ENCODE results near the gene PDE5A.

The PDE5A gene

GRCh38 chr4:119672938-119673337 lies 44.3 kb upstream of the PDE5A start:
- H3K4me1 ChIP-seq (ENCODE audit: control insufficient read depth, insufficient read depth, low read length): no peaks in the 10 kb centered on the region
- no peak overlapping the region for H3K4me3 ChIP-seq (ENCODE audit: low read depth, low read length)
- no peaks in the 10 kb centered on the region for H3K36me3 ChIP-seq (ENCODE audit: control insufficient read depth in 2 of 2, insufficient read depth in 1 of 2, low read length in 2 of 2)
- no peaks in the 10 kb centered on the region for H3K9me3 ChIP-seq (ENCODE audit: control insufficient read depth, insufficient read depth, low read depth, low read length)
- no peak overlapping the region for H3K27ac ChIP-seq (ENCODE audit: extremely low read depth, low read depth, low read length)
- POLR2A ChIA-PET: no interaction called here
- TF ChIP-seq BCL6B (tag by site-specific recombination; IDR thresholded peaks at IDR 0.05) (no peak), MEIS1 (CRISPR knock-in tag; IDR thresholded peaks at IDR 0.05; ENCODE audit: borderline replicate concordance) (no peak), ZNF324 (tag by site-specific recombination; IDR thresholded peaks at IDR 0.05) (no peak), SETDB1 (IDR thresholded peaks at IDR 0.05; ENCODE audit: insufficient read length, low read length) (no peak), YY2 (tag by site-specific recombination; IDR thresholded peaks at IDR 0.05) (no peak), ZNF639 (tag by site-specific recombination; IDR thresholded peaks at IDR 0.05) (no peak), ZNF169 (tag by site-specific recombination; IDR thresholded peaks at IDR 0.05) (no peak), ZNF133 (tag by site-specific recombination; IDR thresholded peaks at IDR 0.05) (no peak), ZNF600 (tag by site-specific recombination; IDR thresholded peaks at IDR 0.05) (no peak), KLF1 (tag by site-specific recombination; IDR thresholded peaks at IDR 0.05) (no peak), SCRT2 (tag by site-specific recombination; IDR thresholded peaks at IDR 0.05) (no peak), ZNF585B (tag by site-specific recombination; IDR thresholded peaks at IDR 0.05) (no peak)
- TF ChIP-seq, protein P1, sequence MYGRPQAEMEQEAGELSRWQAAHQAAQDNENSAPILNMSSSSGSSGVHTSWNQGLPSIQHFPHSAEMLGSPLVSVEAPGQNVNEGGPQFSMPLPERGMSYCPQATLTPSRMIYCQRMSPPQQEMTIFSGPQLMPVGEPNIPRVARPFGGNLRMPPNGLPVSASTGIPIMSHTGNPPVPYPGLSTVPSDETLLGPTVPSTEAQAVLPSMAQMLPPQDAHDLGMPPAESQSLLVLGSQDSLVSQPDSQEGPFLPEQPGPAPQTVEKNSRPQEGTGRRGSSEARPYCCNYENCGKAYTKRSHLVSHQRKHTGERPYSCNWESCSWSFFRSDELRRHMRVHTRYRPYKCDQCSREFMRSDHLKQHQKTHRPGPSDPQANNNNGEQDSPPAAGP (tag by site-specific recombination; IDR thresholded peaks at IDR 0.05): no peak
- TF ChIP-seq, protein P2, sequence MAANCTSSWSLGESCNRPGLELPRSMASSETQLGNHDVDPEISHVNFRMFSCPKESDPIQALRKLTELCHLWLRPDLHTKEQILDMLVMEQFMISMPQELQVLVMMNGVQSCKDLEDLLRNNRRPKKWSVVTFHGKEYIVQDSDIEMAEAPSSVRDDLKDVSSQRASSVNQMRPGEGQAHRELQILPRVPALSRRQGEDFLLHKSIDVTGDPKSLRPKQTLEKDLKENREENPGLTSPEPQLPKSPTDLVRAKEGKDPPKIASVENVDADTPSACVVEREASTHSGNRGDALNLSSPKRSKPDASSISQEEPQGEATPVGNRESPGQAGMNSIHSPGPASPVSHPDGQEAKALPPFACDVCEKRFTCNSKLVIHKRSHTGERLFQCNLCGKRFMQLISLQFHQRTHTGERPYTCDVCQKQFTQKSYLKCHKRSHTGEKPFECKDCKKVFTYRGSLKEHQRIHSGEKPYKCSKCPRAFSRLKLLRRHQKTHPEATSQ (tag by site-specific recombination; IDR thresholded peaks at IDR 0.05): no peak
- TF ChIP-seq, protein P3, sequence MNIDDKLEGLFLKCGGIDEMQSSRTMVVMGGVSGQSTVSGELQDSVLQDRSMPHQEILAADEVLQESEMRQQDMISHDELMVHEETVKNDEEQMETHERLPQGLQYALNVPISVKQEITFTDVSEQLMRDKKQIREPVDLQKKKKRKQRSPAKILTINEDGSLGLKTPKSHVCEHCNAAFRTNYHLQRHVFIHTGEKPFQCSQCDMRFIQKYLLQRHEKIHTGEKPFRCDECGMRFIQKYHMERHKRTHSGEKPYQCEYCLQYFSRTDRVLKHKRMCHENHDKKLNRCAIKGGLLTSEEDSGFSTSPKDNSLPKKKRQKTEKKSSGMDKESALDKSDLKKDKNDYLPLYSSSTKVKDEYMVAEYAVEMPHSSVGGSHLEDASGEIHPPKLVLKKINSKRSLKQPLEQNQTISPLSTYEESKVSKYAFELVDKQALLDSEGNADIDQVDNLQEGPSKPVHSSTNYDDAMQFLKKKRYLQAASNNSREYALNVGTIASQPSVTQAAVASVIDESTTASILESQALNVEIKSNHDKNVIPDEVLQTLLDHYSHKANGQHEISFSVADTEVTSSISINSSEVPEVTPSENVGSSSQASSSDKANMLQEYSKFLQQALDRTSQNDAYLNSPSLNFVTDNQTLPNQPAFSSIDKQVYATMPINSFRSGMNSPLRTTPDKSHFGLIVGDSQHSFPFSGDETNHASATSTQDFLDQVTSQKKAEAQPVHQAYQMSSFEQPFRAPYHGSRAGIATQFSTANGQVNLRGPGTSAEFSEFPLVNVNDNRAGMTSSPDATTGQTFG (tag by site-specific recombination; IDR thresholded peaks at IDR 0.05; ENCODE audit: borderline replicate concordance): no peak
- CTCF ChIA-PET: no interaction called here

DNA sequence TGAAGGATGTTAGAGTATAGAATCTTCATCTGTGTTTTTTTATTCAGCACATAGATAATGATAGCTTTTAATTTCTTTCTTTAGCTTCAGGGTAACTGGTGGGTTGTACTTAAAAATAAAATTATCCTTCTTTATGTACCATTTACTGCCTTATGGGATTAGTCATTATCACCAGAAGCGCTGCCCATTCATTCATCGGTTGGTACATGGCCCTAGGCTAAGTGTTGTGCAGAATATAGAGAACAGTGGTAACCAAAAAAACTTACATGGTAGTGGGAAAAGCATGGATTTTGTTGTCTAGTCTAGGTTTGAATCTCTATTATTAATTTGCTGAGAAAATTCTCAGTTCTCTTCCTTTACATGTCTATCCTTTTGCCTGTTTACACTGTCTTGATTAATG lies 43.5 kb upstream of the PDE5A start:
- H3K9me3 ChIP-seq (ENCODE audit: control insufficient read depth, insufficient read depth, low read depth, low read length): no peaks in the 10 kb centered on the region
- TF ChIP-seq ZNF777 (tag by site-specific recombination; IDR thresholded peaks at IDR 0.05; ENCODE audit: borderline replicate concordance) (no peak), ZNF398 (tag by site-specific recombination; IDR thresholded peaks at IDR 0.05) (no peak), REPIN1 (tag by site-specific recombination; IDR thresholded peaks at IDR 0.05; ENCODE audit: low read depth) (no peak), ZNF645 (tag by site-specific recombination; IDR thresholded peaks at IDR 0.05) (no peak), ZSCAN23 (tag by site-specific recombination; IDR thresholded peaks at IDR 0.05) (no peak), ZNF549 (tag by site-specific recombination; IDR thresholded peaks at IDR 0.05) (no peak), ZEB2 (tag by site-specific recombination; IDR thresholded peaks at IDR 0.05) (no peak)
- H3K4me3 ChIP-seq (ENCODE audit: low read depth, low read length): no peak overlapping the region
- no peaks in the 10 kb centered on the region for H3K36me3 ChIP-seq (ENCODE audit: control insufficient read depth in 2 of 2, insufficient read depth in 1 of 2, low read length in 2 of 2)
- POLR2A ChIA-PET: no interaction called here
- no peaks in the 10 kb centered on the region for H3K4me1 ChIP-seq (ENCODE audit: control insufficient read depth, insufficient read depth, low read length)
- CTCF ChIA-PET: interaction anchor here (1.0 kb wide), 1 partner anchor 12 kb away, joined by 3 read pairs; no protein-coding TSS in a partner anchor
- no peak overlapping the region for H3K27ac ChIP-seq (ENCODE audit: extremely low read depth, low read depth, low read length)

Data from HEK293 (cell line).